H1 (cell line): ENCODE results near the gene SKAP1. TPM values are rescaled to one million over a fixed set of nuclear protein-coding genes. Genes with fewer than 3 reads are reported as not detected.

Experiments
- CTCF ChIA-PET: fragments of 300-600 bp; sonication (Branson Sonifier 250); formaldehyde crosslinking; loops from one replicate; lab custom pipeline; 2021; ENCODE audit not compliant: partially characterized antibody; lab: Charles Lee
- POLR2A ChIA-PET: fragments of 300-600 bp; sonication (Branson Sonifier 250); formaldehyde crosslinking; loops from one replicate; lab custom pipeline; 2021; ENCODE audit warnings: inconsistent platforms; ENCODE audit not compliant: partially characterized antibody; lab: Charles Lee
- DNase-seq, 2 experiments: peaks; one replicate each; pipeline versions ENCODE4 v3.0.0 to v3.0.0-alpha.2; 2010 to 2022; ENCODE audit warnings: low spot score in 2 of 2, low read depth in 1 of 2, mixed read lengths in 1 of 2
- FAIRE-seq: peaks from 2 replicates; lab custom pipeline; 2011; peaks lifted over from hg19 to GRCh38; lab: Jason Lieb, UNC
- H2AFZ ChIP-seq: 2 replicates; pipeline ENCODE4 v1.8.1; 2012; ENCODE audit warnings: low read length, inconsistent platforms
- H2AK5ac ChIP-seq: 2 replicates; pipeline ENCODE4 v1.6.1; 2013; ENCODE audit warnings: low read depth, low read length
- H2BK120ac ChIP-seq: replicated peaks from 2 replicates; pipeline ENCODE3; 2013; ENCODE audit warnings: low read depth, low read length, inconsistent platforms
- H2BK12ac ChIP-seq: 2 replicates; pipeline ENCODE4 v1.6.1; 2013; ENCODE audit warnings: low read depth, low read length
- H2BK15ac ChIP-seq: 2 replicates; pipeline ENCODE4 v1.6.1; 2013; ENCODE audit warnings: low read length
- H2BK20ac ChIP-seq: 2 replicates; pipeline ENCODE4 v1.6.1; 2013; ENCODE audit warnings: low read length
- H2BK5ac ChIP-seq: 2 replicates; pipeline ENCODE4 v1.6.1; 2013; ENCODE audit warnings: low read depth, low read length
- H3K14ac ChIP-seq: 2 replicates; pipeline ENCODE4 v1.6.1; 2013; ENCODE audit warnings: inconsistent platforms; ENCODE audit not compliant: insufficient read length
- H3K18ac ChIP-seq: 2 replicates; pipeline ENCODE4 v1.6.1; 2013; ENCODE audit warnings: low read length; ENCODE audit errors: extremely low read depth
- H3K23ac ChIP-seq: 2 replicates; pipeline ENCODE4 v1.6.1; 2013; ENCODE audit warnings: inconsistent platforms; ENCODE audit not compliant: insufficient read length
- H3K23me2 ChIP-seq: 2 replicates; pipeline ENCODE4 v1.6.1; 2013; ENCODE audit warnings: low read depth, low read length
- H3K27ac ChIP-seq: 2 replicates; pipeline ENCODE4 v1.6.1; 2011; ENCODE audit warnings: low read depth, low read length, inconsistent platforms
- H3K27me3 ChIP-seq, 4 experiments: replicated peaks in 1 of 4; 1 replicate in 1 of 4; 2 replicates in 3 of 4; pipeline versions ENCODE4 v1.6.1 to v1.8.1; 2011 to 2013; ENCODE audit warnings: low read length in 3 of 4, mild to moderate bottlenecking in 3 of 4, inconsistent platforms in 2 of 4, mixed read lengths in 2 of 4, moderate library complexity in 1 of 4; ENCODE audit not compliant: control insufficient read depth in 3 of 4, insufficient read depth in 3 of 4; ENCODE audit errors: extremely low read depth in 1 of 4
- H3K36me3 ChIP-seq, 4 experiments: 2 replicates each; pipeline versions ENCODE4 v1.6.1 to v1.8.1; 2011 to 2013; ENCODE audit warnings: mild to moderate bottlenecking in 4 of 4, low read length in 3 of 4, moderate library complexity in 2 of 4, control low read depth in 1 of 4, inconsistent platforms in 1 of 4; ENCODE audit not compliant: insufficient read depth in 4 of 4, control insufficient read depth in 2 of 4
- H3K4ac ChIP-seq: replicated peaks from 2 replicates; pipeline ENCODE3; 2013; ENCODE audit warnings: low read length, low read depth, mixed read lengths, inconsistent platforms; ENCODE audit not compliant: insufficient read length
- H3K4me1 ChIP-seq, 4 experiments: replicated peaks in 1 of 4; 1 replicate in 1 of 4; 2 replicates in 3 of 4; pipeline versions ENCODE4 v1.6.1 to v1.8.1; 2011 to 2013; ENCODE audit warnings: low read length in 3 of 4, inconsistent platforms in 2 of 4, mixed read lengths in 1 of 4; ENCODE audit not compliant: insufficient read depth in 4 of 4, control insufficient read depth in 3 of 4
- H3K4me2 ChIP-seq, 2 experiments: 2 replicates each; pipeline versions ENCODE4 v1.6.1 to v1.8.1; 2011 to 2013; ENCODE audit warnings: low read depth in 2 of 2, low read length in 2 of 2, control low read depth in 1 of 2, inconsistent platforms in 1 of 2, mild to moderate bottlenecking in 1 of 2; ENCODE audit not compliant: insufficient read depth in 1 of 2
- H3K4me3 ChIP-seq, 4 experiments: fragments of 200-600, 300-600 bp in 1 of 4; sonication (generic), shearing (Covaris generic), sonication (Bioruptor Twin) in 1 of 4; 2 replicates each; pipeline versions ENCODE4 v1.5.1 to v1.8.1; 2011 to 2016; ENCODE audit warnings: low read length in 4 of 4, low read depth in 3 of 4, control low read depth in 2 of 4, inconsistent platforms in 2 of 4, mild to moderate bottlenecking in 2 of 4, mixed read lengths in 1 of 4, moderate library complexity in 1 of 4; ENCODE audit not compliant: insufficient read depth in 2 of 4; ENCODE audit errors: extremely low read depth in 1 of 4
- H3K56ac ChIP-seq: replicated peaks from 2 replicates; pipeline ENCODE3; 2013; ENCODE audit warnings: low read depth, mild to moderate bottlenecking, mixed read lengths, low read length, inconsistent platforms; ENCODE audit not compliant: insufficient read length
- H3K79me1 ChIP-seq: 2 replicates; pipeline ENCODE4 v1.6.1; 2013; ENCODE audit warnings: low read depth, low read length, control low read depth
- H3K79me2 ChIP-seq, 2 experiments: 2 replicates each; pipeline versions ENCODE4 v1.6.1 to v1.8.1; 2012 to 2013; ENCODE audit warnings: low read length in 2 of 2, mild to moderate bottlenecking in 2 of 2, inconsistent platforms in 1 of 2; ENCODE audit not compliant: insufficient read depth in 2 of 2, control insufficient read depth in 1 of 2
- H3K9ac ChIP-seq, 4 experiments: replicated peaks in 1 of 4; 1 replicate in 1 of 4; 2 replicates in 3 of 4; pipeline versions ENCODE4 v1.6.1 to v1.8.1; 2011 to 2013; ENCODE audit warnings: low read depth in 3 of 4, low read length in 3 of 4, control low read depth in 2 of 4, mild to moderate bottlenecking in 2 of 4, moderate library complexity in 2 of 4, inconsistent platforms in 1 of 4; ENCODE audit errors: extremely low read depth in 1 of 4
- H3K9me3 ChIP-seq, 2 experiments: 2 replicates each; pipeline versions ENCODE4 v1.6.1 to v1.8.1; 2012 to 2013; ENCODE audit warnings: mild to moderate bottlenecking in 2 of 2, moderate library complexity in 2 of 2, control low read depth in 1 of 2, inconsistent platforms in 1 of 2, low read depth in 1 of 2, low read length in 1 of 2, mixed read lengths in 1 of 2; ENCODE audit not compliant: insufficient read depth in 2 of 2
- H4K20me1 ChIP-seq, 2 experiments: replicated peaks in 1 of 2; 2 replicates each; pipeline versions ENCODE3 to v1.8.1; 2011 to 2013; ENCODE audit warnings: inconsistent platforms in 2 of 2, low read length in 2 of 2, mild to moderate bottlenecking in 1 of 2; ENCODE audit not compliant: insufficient read depth in 2 of 2, control insufficient read depth in 1 of 2
- H4K5ac ChIP-seq: 2 replicates; pipeline ENCODE4 v1.6.1; 2013; ENCODE audit warnings: low read length, low read depth, mixed read lengths, inconsistent platforms; ENCODE audit not compliant: insufficient read length
- H4K8ac ChIP-seq: 2 replicates; pipeline ENCODE4 v1.8.0; 2013; ENCODE audit warnings: mild to moderate bottlenecking, moderate library complexity, low read length, inconsistent platforms; ENCODE audit not compliant: insufficient read depth; ENCODE audit errors: extremely low read depth
- H4K91ac ChIP-seq: replicated peaks from 2 replicates; pipeline ENCODE3; 2013; ENCODE audit warnings: low read length, mixed read lengths, inconsistent platforms; ENCODE audit not compliant: insufficient read length
- BRCA1 ChIP-seq: IDR thresholded peaks from 2 replicates; pipeline ENCODE4 v1.6.1; 2012; ENCODE audit warnings: low read depth, low read length, improper control_type of control experiment
- GTF2F1 ChIP-seq: IDR thresholded peaks from 2 replicates; pipeline ENCODE4 v1.6.1; 2012; ENCODE audit warnings: low read depth, low read length, improper control_type of control experiment, borderline replicate concordance
- RAD21 ChIP-seq, 2 experiments: IDR thresholded peaks in 1 of 2; conservative IDR thresholded peaks in 1 of 2; 2 replicates each; pipeline ENCODE4 v1.6.1; 2011; ENCODE audit warnings: low read depth in 2 of 2, low read length in 2 of 2, improper control_type of control experiment in 1 of 2, inconsistent platforms in 1 of 2, mild to moderate bottlenecking in 1 of 2, moderate library complexity in 1 of 2
- RNF2 ChIP-seq: fragments of 200-900, 300-1000 bp; sonication (generic); IDR thresholded peaks from 2 replicates; pipeline ENCODE4 v1.7.1; 2016; ENCODE audit warnings: borderline replicate concordance, low read depth, mild to moderate bottlenecking, antibody characterized with exemption, low read length; ENCODE audit not compliant: poor library complexity, severe bottlenecking; ENCODE audit errors: missing control alignments
- SIN3A ChIP-seq, 2 experiments: IDR thresholded peaks in 1 of 2; conservative IDR thresholded peaks in 1 of 2; 2 replicates each; pipeline ENCODE4 v1.6.1; 2011 to 2012; ENCODE audit warnings: low read length in 2 of 2, improper control_type of control experiment in 1 of 2, low read depth in 1 of 2, mild to moderate bottlenecking in 1 of 2
- SIX5 ChIP-seq: IDR thresholded peaks from 2 replicates; pipeline ENCODE4 v1.6.1; 2011; ENCODE audit warnings: mild to moderate bottlenecking, low read depth, low read length
- SP1 ChIP-seq: IDR thresholded peaks from 2 replicates; pipeline ENCODE4 v1.6.1; 2011; ENCODE audit warnings: low read depth, low read length
- WGBS, 2 experiments: shearing (Covaris generic) in 1 of 2; methylation state at CpG; one replicate each; pipeline versions ENCODE4 v1.1.6 to v1.1.7; 2013 to 2015; ENCODE audit warnings: low lambda C conversion rate in 2 of 2, mixed read lengths in 2 of 2, inconsistent platforms in 1 of 2, low coverage in 1 of 2, missing lambda C conversion rate in 1 of 2; ENCODE audit not compliant: insufficient replicate concordance in 2 of 2, insufficient coverage in 1 of 2, insufficient read length in 1 of 2; ENCODE audit errors: extremely low coverage in 1 of 2, missing lambda C conversion rate in 1 of 2; 5-methylcytosine and 5-hydroxymethylcytosine counted together
- polyA plus RNA-seq, 7 experiments: library from polyadenylated mRNA; depleted of rRNA in 3 of 7; stranded (reverse) in 5 of 7; unstranded in 2 of 7; fragments of >200 nt in 5 of 7; fragments of 200-250 nt in 2 of 7; gene quantifications; 1 replicate in 5 of 7; 2 replicates in 1 of 7; 4 replicates in 1 of 7; pipeline versions ENCODE4 v1.2.1 to v1.2.3, GENCODE V29; 2011 to 2013; ENCODE audit warnings: missing spikeins in 2 of 7, mixed read lengths in 2 of 7
- total RNA-seq: library from RNA; stranded (reverse); fragmentation: NEBNext Ultra II Directional; extraction: Animal tissue kit (Norgen Biotek cat#: 25700); gene quantifications from 2 replicates; pipeline ENCODE4 v1.2.1, GENCODE V29; 2021
- TF ChIP-seq, protein P1 (sequence below): IDR thresholded peaks from 2 replicates; pipeline ENCODE4 v1.6.1; 2012; ENCODE audit warnings: inconsistent platforms
- TF ChIP-seq, protein P2 (sequence below), 3 experiments: IDR thresholded peaks; 1 replicate in 2 of 3; 2 replicates in 1 of 3; pipeline versions ENCODE4 v1.5.1 to v1.6.1; 2011; ENCODE audit warnings: low read length in 3 of 3, mild to moderate bottlenecking in 3 of 3, inconsistent platforms in 2 of 3, low read depth in 1 of 3, moderate library complexity in 1 of 3; ENCODE audit not compliant: insufficient read depth in 1 of 3; ENCODE audit errors: control extremely low read depth in 1 of 3

The SKAP1 gene
- total and polyA plus RNA-seq, 2 of the 8 experiments (the other 6 are each of a cell fraction or from before 2014, with no cell fraction given): not detected

DNA sequence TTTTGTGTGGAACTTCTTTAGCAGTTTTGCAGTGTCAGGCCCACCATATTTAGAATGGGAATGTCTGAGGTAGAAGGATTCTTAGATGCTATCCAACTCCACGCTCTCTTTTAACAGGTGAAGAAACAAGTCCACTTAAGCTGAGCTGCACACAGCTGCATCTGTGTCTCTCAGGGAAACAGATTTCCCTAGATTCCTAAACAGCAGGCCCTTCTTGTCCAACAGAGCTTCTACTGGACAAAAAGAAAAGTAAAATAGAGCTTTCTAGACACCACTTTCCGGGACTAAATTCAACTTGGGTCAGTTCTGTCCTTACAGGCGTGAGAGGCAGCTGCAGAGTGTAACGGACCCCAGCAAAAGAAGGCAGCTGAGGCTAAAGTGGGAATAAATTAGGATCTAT lies 270.8 kb downstream of the SKAP1 start:
- H4K20me1 ChIP-seq: peaks cover 0 to 1% of the 10 kb centered on the region in 2 experiments
- FAIRE-seq (no peak), DNase-seq (no peak)
- H4K5ac ChIP-seq: no peak overlapping the region
- no peaks in the 10 kb centered on the region for H3K9me3 ChIP-seq
- no peak overlapping the region for H2BK15ac ChIP-seq
- WGBS, 2 experiments: 74% methylated on average over 4 of the region's 4 CpGs; no CpG with 5 or more reads in 1 of the 2 experiments
- H3K4me2 ChIP-seq: peak overlapping the region in 1 of 2 experiments; percentile 61; a peak in 1 of 4 replicates
- no peaks in the 10 kb centered on the region for H3K23me2 ChIP-seq
- no peak overlapping the region for H3K4ac ChIP-seq
- no peak overlapping the region for H2AK5ac ChIP-seq
- peak overlapping the region; percentile 30 for H2BK120ac ChIP-seq
- H3K18ac ChIP-seq: peak overlapping the region; percentile 64; the same call in 1 of the 2 replicates
- peaks cover 4 to 24% (median 20%) of the 10 kb centered on the region in 4 experiments; a peak in 5 of 7 replicates for H3K27me3 ChIP-seq
- H2BK20ac ChIP-seq: no peak overlapping the region; the same call in 1 of the 2 replicates
- ChIA-PET POLR2A (interaction anchor here (1.1 to 2.4 kb wide), 4 partner anchors 8 to 111 kb away, joined by 4 to 12 read pairs (median 5); partner anchors contain the start of gene NFE2L1), CTCF (interaction anchor here (0.5 to 1.9 kb wide), 18 partner anchors 10 to 434 kb away, joined by 3 to 9 read pairs (median 4); partner anchors contain the start of gene HOXB5)
- H3K79me1 ChIP-seq: no peaks in the 10 kb centered on the region
- no peak overlapping the region for H3K4me3 ChIP-seq
- no peak overlapping the region for H4K91ac ChIP-seq
- no peaks in the 10 kb centered on the region for H3K79me2 ChIP-seq
- no peak overlapping the region for H3K56ac ChIP-seq
- H3K36me3 ChIP-seq: no peaks in the 10 kb centered on the region
- H2BK5ac ChIP-seq: no peak overlapping the region
- no peak overlapping the region for H2AFZ ChIP-seq
- H3K27ac ChIP-seq: no peak overlapping the region
- no peak overlapping the region for H3K9ac ChIP-seq
- no peak overlapping the region for H2BK12ac ChIP-seq
- H3K4me1 ChIP-seq: peaks cover 4 to 29% (median 16%) of the 10 kb centered on the region in 4 experiments; a peak in 6 of 7 replicates
- no peak overlapping the region for H4K8ac ChIP-seq
- no peak overlapping the region for H3K14ac ChIP-seq
- no peak overlapping the region for H3K23ac ChIP-seq
- TF ChIP-seq SP1 (no peak), RNF2 (no peak), SIN3A (conservative IDR thresholded peaks at IDR 0.05 in 1 of 2, IDR thresholded peaks at IDR 0.05 in 1 of 2; ENCODE audit: low read depth in 1 of 2, low read length in 2 of 2) (no peak), BRCA1 (no peak), GTF2F1 (no peak), SIX5 (no peak), RAD21 (IDR thresholded peaks at IDR 0.05 in 1 of 2, conservative IDR thresholded peaks at IDR 0.05 in 1 of 2; ENCODE audit: low read depth in 2 of 2, low read length in 2 of 2) (no peak)
- TF ChIP-seq, protein P1, sequence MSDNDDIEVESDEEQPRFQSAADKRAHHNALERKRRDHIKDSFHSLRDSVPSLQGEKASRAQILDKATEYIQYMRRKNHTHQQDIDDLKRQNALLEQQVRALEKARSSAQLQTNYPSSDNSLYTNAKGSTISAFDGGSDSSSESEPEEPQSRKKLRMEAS: no peak
- TF ChIP-seq, protein P2, sequence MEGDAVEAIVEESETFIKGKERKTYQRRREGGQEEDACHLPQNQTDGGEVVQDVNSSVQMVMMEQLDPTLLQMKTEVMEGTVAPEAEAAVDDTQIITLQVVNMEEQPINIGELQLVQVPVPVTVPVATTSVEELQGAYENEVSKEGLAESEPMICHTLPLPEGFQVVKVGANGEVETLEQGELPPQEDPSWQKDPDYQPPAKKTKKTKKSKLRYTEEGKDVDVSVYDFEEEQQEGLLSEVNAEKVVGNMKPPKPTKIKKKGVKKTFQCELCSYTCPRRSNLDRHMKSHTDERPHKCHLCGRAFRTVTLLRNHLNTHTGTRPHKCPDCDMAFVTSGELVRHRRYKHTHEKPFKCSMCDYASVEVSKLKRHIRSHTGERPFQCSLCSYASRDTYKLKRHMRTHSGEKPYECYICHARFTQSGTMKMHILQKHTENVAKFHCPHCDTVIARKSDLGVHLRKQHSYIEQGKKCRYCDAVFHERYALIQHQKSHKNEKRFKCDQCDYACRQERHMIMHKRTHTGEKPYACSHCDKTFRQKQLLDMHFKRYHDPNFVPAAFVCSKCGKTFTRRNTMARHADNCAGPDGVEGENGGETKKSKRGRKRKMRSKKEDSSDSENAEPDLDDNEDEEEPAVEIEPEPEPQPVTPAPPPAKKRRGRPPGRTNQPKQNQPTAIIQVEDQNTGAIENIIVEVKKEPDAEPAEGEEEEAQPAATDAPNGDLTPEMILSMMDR (IDR thresholded peaks at IDR 0.05; ENCODE audit: control extremely low read depth in 1 of 3, insufficient read depth in 1 of 3, low read depth in 1 of 3, low read length in 3 of 3): no peak
